Rectal smooth muscle tissue (tissue), 1 donor: ENCODE data around the gene INHBB.

Experiments used
- H3K27ac ChIP-seq: one replicate; pipeline ENCODE4 v1.7.0; 2013; ENCODE audit warnings: low read depth, low read length, inconsistent platforms
- H3K27me3 ChIP-seq: one replicate; pipeline ENCODE4 v1.7.0; 2013; ENCODE audit warnings: low read length; ENCODE audit not compliant: control insufficient read depth, insufficient read depth
- H3K36me3 ChIP-seq: one replicate; pipeline ENCODE4 v1.7.0; 2013; ENCODE audit warnings: low read length; ENCODE audit not compliant: control insufficient read depth, insufficient read depth
- H3K4me1 ChIP-seq: one replicate; pipeline ENCODE4 v1.7.0; 2013; ENCODE audit warnings: low read length; ENCODE audit not compliant: control insufficient read depth, insufficient read depth
- H3K4me3 ChIP-seq: one replicate; pipeline ENCODE4 v1.7.0; 2013; ENCODE audit warnings: low read length
- H3K9ac ChIP-seq: one replicate; pipeline ENCODE4 v1.7.0; 2013; ENCODE audit warnings: low read length

Gene INHBB

GRCh38 chr2:120346026-120346666 lies at the start of gene INHBB:
TSS of gene INHBB (plus strand) at chr2:120346136. CDS start at chr2:120346189, 53 bp downstream.
- Histone ChIP-seq H3K27me3 (peaks cover 46% of the 10 kb centered on the region), H3K4me1 (no peaks in the 10 kb centered on the region), H3K9ac (no peak within 1 kb of the TSS), H3K36me3 (no peaks in the 10 kb centered on the region), H3K27ac (no peak within 1 kb of the TSS), H3K4me3 (peak within 1 kb of the TSS; percentile 56)

- H3K36me3 ChIP-seq, result peaks cover 5% of the 10 kb centered on the region
- no peaks in the 10 kb centered on the region for H3K27me3 ChIP-seq
These were observed 47.6 kb upstream of the INHBB start for GRCh38 chr2:120298173-120298835.

GRCh38 chr2:120299004-120299403 lies 46.9 kb upstream of the INHBB start:
- Histone ChIP-seq H3K27ac (no peak overlapping the region), H3K4me1 (no peaks in the 10 kb centered on the region), H3K27me3 (no peaks in the 10 kb centered on the region), H3K4me3 (no peak overlapping the region), H3K36me3 (peaks cover 6% of the 10 kb centered on the region), H3K9ac (no peak overlapping the region)

More at GRCh38 chr2:120298173-120298835, 47.6 kb upstream of the INHBB start:
- H3K27ac ChIP-seq, result no peak overlapping the region
- no peaks in the 10 kb centered on the region for H3K4me1 ChIP-seq
- H3K9ac ChIP-seq, result no peak overlapping the region
- H3K4me3 ChIP-seq, result no peak overlapping the region

DNA sequence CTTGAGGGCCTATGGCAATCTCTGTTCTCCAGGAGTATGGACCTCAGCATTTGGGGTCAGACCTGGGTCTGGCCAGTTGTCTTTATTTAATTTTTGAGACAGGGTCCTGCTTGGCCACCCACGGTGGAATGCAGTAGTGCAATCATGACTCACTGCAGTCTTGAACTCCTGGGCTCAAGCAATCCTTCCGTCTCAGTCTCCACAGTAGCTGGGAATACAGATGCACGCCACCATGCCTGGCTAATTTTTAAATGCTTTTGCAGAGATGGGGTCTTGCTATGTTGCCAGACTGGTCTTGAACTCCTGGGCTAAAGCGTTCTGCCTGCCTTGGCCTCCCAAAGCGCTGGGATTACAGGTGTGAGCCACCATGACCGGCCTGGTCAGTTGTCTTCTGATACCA lies 46.4 kb upstream of the INHBB start:
- peaks cover 6% of the 10 kb centered on the region for H3K36me3 ChIP-seq
- no peaks in the 10 kb centered on the region for H3K27me3 ChIP-seq
- H3K4me3 ChIP-seq, result no peak overlapping the region
- no peak overlapping the region for H3K27ac ChIP-seq
- no peaks in the 10 kb centered on the region for H3K4me1 ChIP-seq
- H3K9ac ChIP-seq, result no peak overlapping the region

GRCh38 chr2:120300385-120300784 lies 45.6 kb upstream of the INHBB start:
- H3K9ac ChIP-seq, result no peak overlapping the region
- H3K27ac ChIP-seq, result no peak overlapping the region
- H3K27me3 ChIP-seq, result no peaks in the 10 kb centered on the region
- no peaks in the 10 kb centered on the region for H3K4me1 ChIP-seq
- no peak overlapping the region for H3K4me3 ChIP-seq
- peaks cover 6% of the 10 kb centered on the region for H3K36me3 ChIP-seq

DNA sequence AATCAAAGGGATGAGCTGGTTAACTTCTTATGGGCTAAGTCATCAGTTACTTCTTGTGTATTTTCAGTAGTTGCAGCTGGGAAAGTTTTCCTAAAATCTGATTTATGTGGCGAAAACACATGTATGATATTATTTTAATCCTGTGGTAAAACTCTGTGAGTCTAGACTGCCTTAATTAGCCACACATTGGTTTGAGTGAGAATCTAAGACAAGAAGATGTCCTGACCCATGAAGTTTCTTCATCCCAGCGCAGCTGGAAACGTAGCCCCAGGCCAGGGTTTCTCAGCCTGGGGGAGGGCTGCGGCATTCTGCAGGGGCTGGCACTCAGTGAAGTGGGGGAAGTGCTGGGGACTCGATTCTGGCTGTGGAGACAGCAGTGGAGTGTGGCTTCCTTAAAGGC lies 44.7 kb upstream of the INHBB start:
- Histone ChIP-seq H3K27ac (no peak overlapping the region), H3K9ac (no peak overlapping the region), H3K36me3 (peaks cover 6% of the 10 kb centered on the region)

GRCh38 chr2:120302301-120302700 lies 43.6 kb upstream of the INHBB start:
- Histone ChIP-seq H3K4me3 (no peak overlapping the region), H3K27me3 (no peaks in the 10 kb centered on the region), H3K4me1 (no peaks in the 10 kb centered on the region), H3K9ac (no peak overlapping the region), H3K36me3 (peaks cover 6% of the 10 kb centered on the region), H3K27ac (no peak overlapping the region)

More for the DNA sequence above, 44.7 kb upstream of the INHBB start:
- no peaks in the 10 kb centered on the region for H3K4me1 ChIP-seq
- H3K27me3 ChIP-seq, result no peaks in the 10 kb centered on the region
- no peak overlapping the region for H3K4me3 ChIP-seq

DNA sequence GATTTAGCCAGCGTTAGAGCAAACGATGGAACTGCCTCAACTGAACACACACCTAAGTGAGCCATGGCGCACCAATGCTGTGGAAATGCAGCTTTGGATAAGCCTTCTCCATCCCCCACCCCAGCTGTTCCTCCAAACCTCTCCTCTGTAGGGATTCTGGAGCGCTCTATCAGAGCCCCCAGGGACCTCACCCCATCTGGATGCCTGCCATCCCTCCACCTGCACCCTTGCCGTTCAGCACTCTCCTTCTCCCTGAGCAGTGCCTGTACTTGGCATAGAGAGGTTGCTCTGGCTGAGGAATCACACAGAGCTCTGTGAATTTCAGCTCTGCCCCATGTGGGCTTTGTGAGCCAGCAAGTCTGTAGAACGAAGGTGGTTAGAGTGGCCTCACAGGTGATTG lies 42.8 kb upstream of the INHBB start:
- Histone ChIP-seq H3K27ac (no peak overlapping the region), H3K27me3 (no peaks in the 10 kb centered on the region), H3K4me1 (no peaks in the 10 kb centered on the region), H3K9ac (no peak overlapping the region), H3K36me3 (peaks cover 2% of the 10 kb centered on the region), H3K4me3 (no peak overlapping the region)

- Histone ChIP-seq H3K27ac (no peak overlapping the region), H3K4me3 (no peak overlapping the region), H3K4me1 (no peaks in the 10 kb centered on the region), H3K27me3 (no peaks in the 10 kb centered on the region), H3K36me3 (peaks cover 2% of the 10 kb centered on the region), H3K9ac (no peak overlapping the region)
These were observed 40.6 kb upstream of the INHBB start for GRCh38 chr2:120305296-120305695.

- Histone ChIP-seq H3K4me1 (no peaks in the 10 kb centered on the region), H3K4me3 (no peak overlapping the region), H3K27me3 (no peaks in the 10 kb centered on the region), H3K27ac (no peak overlapping the region), H3K36me3 (peaks cover 2% of the 10 kb centered on the region), H3K9ac (no peak overlapping the region)
These were observed 39.9 kb upstream of the INHBB start for GRCh38 chr2:120305937-120306490.

GRCh38 chr2:120307482-120307881 lies 38.5 kb upstream of the INHBB start:
- Histone ChIP-seq H3K4me3 (no peak overlapping the region), H3K27me3 (no peaks in the 10 kb centered on the region), H3K27ac (no peak overlapping the region), H3K4me1 (no peaks in the 10 kb centered on the region), H3K36me3 (peaks cover 2% of the 10 kb centered on the region), H3K9ac (no peak overlapping the region)

- peaks cover 1% of the 10 kb centered on the region for H3K36me3 ChIP-seq
- peaks cover 4% of the 10 kb centered on the region for H3K4me1 ChIP-seq
- H3K4me3 ChIP-seq, result no peak overlapping the region
- H3K27ac ChIP-seq, result no peak overlapping the region
- no peak overlapping the region for H3K9ac ChIP-seq
- H3K27me3 ChIP-seq, result no peaks in the 10 kb centered on the region
These were observed 37.7 kb upstream of the INHBB start for GRCh38 chr2:120308038-120308910.
